Neural crest cell (in vitro differentiated cells): ENCODE measurements around the gene BRD7. TPM values are rescaled to one million over a fixed set of nuclear protein-coding genes. Genes with fewer than 3 reads are reported as not detected.

ENCODE experiments used
- DNase-seq: peaks from one replicate; pipeline ENCODE4 v3.0.0; 2021; ENCODE audit warnings: low read depth, mixed read lengths, low spot score
- H3K27ac Mint-ChIP-seq: one replicate; pipeline ENCODE4 v1.8.0; 2021; ENCODE audit warnings: mild to moderate bottlenecking, mixed read lengths; ENCODE audit not compliant: unreplicated experiment
- H3K27me3 Mint-ChIP-seq: 2 replicates; pipeline ENCODE4 v1.8.0; 2021; ENCODE audit warnings: low read depth, mild to moderate bottlenecking, mixed read lengths
- H3K36me3 Mint-ChIP-seq: 2 replicates; pipeline ENCODE4 v1.8.0; 2021; ENCODE audit warnings: low read depth, mild to moderate bottlenecking, mixed read lengths
- H3K4me1 Mint-ChIP-seq: 2 replicates; pipeline ENCODE4 v1.8.0; 2021; ENCODE audit warnings: mixed read lengths
- H3K4me3 Mint-ChIP-seq: one replicate; pipeline ENCODE4 v1.8.0; 2021; ENCODE audit warnings: mild to moderate bottlenecking, mixed read lengths
- H3K9me3 Mint-ChIP-seq: 2 replicates; pipeline ENCODE4 v1.8.0; 2021; ENCODE audit warnings: mixed read lengths
- CTCF ChIP-seq: fragments of 200-600 bp; sonication (generic); conservative IDR thresholded peaks from 2 replicates; pipeline ENCODE4 v1.5.0; 2021; ENCODE audit warnings: antibody characterized with exemption, mild to moderate bottlenecking
- total RNA-seq: library from RNA; stranded (reverse); gene quantifications from 2 replicates; pipeline ENCODE4 v1.2.1, GENCODE V29; 2021

Gene BRD7
- total RNA-seq, 1 donor from 2014 or later = 130 TPM

- Mint-ChIP-seq H3K27me3 (no peaks in the 10 kb centered on the region), H3K4me1 (no peaks in the 10 kb centered on the region), H3K9me3 (no peaks in the 10 kb centered on the region), H3K4me3 (no peak overlapping the region), H3K36me3 (peaks cover 17% of the 10 kb centered on the region), H3K27ac (no peak overlapping the region)
- DNase-seq = no peak
- TF ChIP-seq CTCF = no peak
These were observed 36.2 kb downstream of the BRD7 start for GRCh38 chr16:50332599-50332998.

GRCh38 chr16:50331570-50331969, 37.2 kb downstream of the BRD7 start:
- Mint-ChIP-seq H3K36me3 (peaks cover 16% of the 10 kb centered on the region), H3K4me1 (no peaks in the 10 kb centered on the region), H3K9me3 (no peaks in the 10 kb centered on the region), H3K27ac (no peak overlapping the region), H3K27me3 (no peaks in the 10 kb centered on the region), H3K4me3 (no peak overlapping the region)
- DNase-seq = no peak
- TF ChIP-seq CTCF = no peak

- no peak for DNase-seq
- Mint-ChIP-seq H3K27ac (no peak overlapping the region), H3K36me3 (peaks cover 17% of the 10 kb centered on the region), H3K4me1 (no peaks in the 10 kb centered on the region), H3K9me3 (no peaks in the 10 kb centered on the region), H3K27me3 (no peaks in the 10 kb centered on the region), H3K4me3 (no peak overlapping the region)
- no peak for TF ChIP-seq CTCF
These were observed 39.2 kb downstream of the BRD7 start for GRCh38 chr16:50329446-50330189.

- DNase-seq = no peak
- no peaks in the 10 kb centered on the region for H3K4me1 Mint-ChIP-seq
- TF ChIP-seq CTCF = peak; percentile 65
These were observed 41.8 kb downstream of the BRD7 start for GRCh38 chr16:50326835-50327465.

GRCh38 chr16:50326264-50326663, 42.5 kb downstream of the BRD7 start:
- Mint-ChIP-seq H3K9me3 (no peaks in the 10 kb centered on the region), H3K27me3 (no peaks in the 10 kb centered on the region), H3K4me3 (no peak overlapping the region), H3K4me1 (no peaks in the 10 kb centered on the region), H3K36me3 (peaks cover 12% of the 10 kb centered on the region), H3K27ac (no peak overlapping the region)
- no peak for TF ChIP-seq CTCF
- no peak for DNase-seq

More at GRCh38 chr16:50326835-50327465, 41.8 kb downstream of the BRD7 start:
- Mint-ChIP-seq H3K27me3 (no peaks in the 10 kb centered on the region), H3K36me3 (peaks cover 12% of the 10 kb centered on the region), H3K27ac (no peak overlapping the region), H3K4me3 (no peak overlapping the region), H3K9me3 (no peaks in the 10 kb centered on the region)
